Peyer's patch (tissue), 4 donors: ENCODE measurements around the gene SLC2A1.

Experiments
- CTCF ChIP-seq, 6 experiments: fragments of 450-650 bp in 4 of 6; fragments of 200-600 bp in 2 of 6; sonication (generic) in 1 of 6; IDR thresholded peaks; one replicate each; pipeline ENCODE4 v1.5.1; 2017 to 2019; ENCODE audit warnings: antibody characterized with exemption in 6 of 6, mild to moderate bottlenecking in 3 of 6, moderate library complexity in 1 of 6
- POLR2A ChIP-seq, 2 donors: fragments of 450-650 bp; IDR thresholded peaks; one replicate each; pipeline ENCODE4 v1.5.1; 2017; ENCODE audit warnings: antibody characterized with exemption in 2 of 2, mild to moderate bottlenecking in 2 of 2, moderate library complexity in 2 of 2

- TF ChIP-seq POLR2A (IDR thresholded peaks at IDR 0.05): no peak
- no peak for TF ChIP-seq CTCF (IDR thresholded peaks at IDR 0.05)
Observed at GRCh38 chr1:42876009-42876408, 82.7 kb downstream of the SLC2A1 start.
